IMR-90 (cell line): ENCODE data around the gene SMIM5. TPM values are rescaled to one million over a fixed set of nuclear protein-coding genes. Genes with fewer than 3 reads are reported as not detected.
A peak's percentile ranks its signal among the peaks of the same experiment; 100 is the strongest.

Experiments used
- ATAC-seq: fragments of 200-7000 bp; cut with Tn5 transposase; 2 replicates; pipeline ENCODE4 v1.9.1; 2020; ENCODE audit warnings: low read depth, mild to moderate bottlenecking, moderate library complexity
- BruUV-seq: library from RNA; stranded (reverse); fragments of 400-500 nt; replicated peaks from 2 replicates; lab custom pipeline; 2021; lab: Mats Ljungman, UMichigan
- CTCF ChIA-PET: fragments of 300-600 bp; formaldehyde crosslinking; extraction: SDS; loops from one replicate; lab custom pipeline; 2021; ENCODE audit warnings: antibody characterized with exemption; lab: Yijun Ruan, JAX
- POLR2A ChIA-PET: fragments of 300-600 bp; sonication (Branson Sonifier 250); formaldehyde crosslinking; loops from one replicate; lab custom pipeline; 2022; ENCODE audit warnings: antibody characterized with exemption; ENCODE audit not compliant: unreplicated experiment; lab: Charles Lee
- DNase-seq: peaks from one replicate; pipeline ENCODE4 v3.0.0; 2013
- H2AFZ ChIP-seq: replicated peaks from 2 replicates; pipeline ENCODE3; 2013; ENCODE audit warnings: low read length, mild to moderate bottlenecking; ENCODE audit not compliant: poor library complexity
- H2AK5ac ChIP-seq: 2 replicates; pipeline ENCODE4 v1.6.1; 2013; ENCODE audit warnings: low read depth, low read length, inconsistent platforms
- H2AK9ac ChIP-seq: replicated peaks from 2 replicates; pipeline ENCODE3; 2013; ENCODE audit warnings: mild to moderate bottlenecking, low read depth, low read length, moderate library complexity; ENCODE audit not compliant: poor library complexity
- H2BK120ac ChIP-seq: 2 replicates; pipeline ENCODE4 v1.6.1; 2013; ENCODE audit warnings: low read depth, low read length, inconsistent platforms
- H2BK15ac ChIP-seq: 3 replicates; pipeline ENCODE4 v1.6.1; 2013; ENCODE audit warnings: low read depth, low read length, inconsistent platforms
- H2BK20ac ChIP-seq: 2 replicates; pipeline ENCODE4 v1.6.1; 2013; ENCODE audit warnings: low read depth, mild to moderate bottlenecking, inconsistent platforms, low read length, moderate library complexity
- H2BK5ac ChIP-seq: 2 replicates; pipeline ENCODE4 v1.6.1; 2013; ENCODE audit warnings: mild to moderate bottlenecking, low read depth, low read length, inconsistent platforms; ENCODE audit not compliant: poor library complexity, severe bottlenecking
- H3K14ac ChIP-seq: replicated peaks from 2 replicates; pipeline ENCODE4 v1.6.1; 2013; ENCODE audit warnings: low read depth, low read length, inconsistent platforms
- H3K18ac ChIP-seq: 2 replicates; pipeline ENCODE4 v1.6.1; 2013; ENCODE audit warnings: low read depth, low read length, control low read depth
- H3K23ac ChIP-seq: 2 replicates; pipeline ENCODE4 v1.6.1; 2013; ENCODE audit warnings: low read depth, low read length, inconsistent platforms
- H3K27ac ChIP-seq: 2 replicates; pipeline ENCODE4 v1.5.1; 2013; ENCODE audit warnings: mild to moderate bottlenecking, control low read depth, low read length; ENCODE audit not compliant: insufficient read depth
- H3K27me3 ChIP-seq: 2 replicates; pipeline ENCODE4 v1.6.1; 2013; ENCODE audit warnings: low read length; ENCODE audit not compliant: control insufficient read depth, insufficient read depth
- H3K36me3 ChIP-seq: 2 replicates; pipeline ENCODE4 v1.6.1; 2013; ENCODE audit warnings: low read length, mixed read lengths; ENCODE audit not compliant: control insufficient read depth, insufficient read depth
- H3K4ac ChIP-seq: 2 replicates; pipeline ENCODE4 v1.6.1; 2013; ENCODE audit warnings: low read depth, low read length, inconsistent platforms
- H3K4me1 ChIP-seq: 2 replicates; pipeline ENCODE4 v1.6.1; 2013; ENCODE audit warnings: low read length, mixed read lengths; ENCODE audit not compliant: control insufficient read depth, insufficient read depth
- H3K4me2 ChIP-seq: 2 replicates; pipeline ENCODE4 v1.6.1; 2013; ENCODE audit warnings: low read depth, mild to moderate bottlenecking, control low read depth, low read length, moderate library complexity
- H3K4me3 ChIP-seq: 2 replicates; pipeline ENCODE4 v1.5.1; 2013; ENCODE audit warnings: low read depth, mild to moderate bottlenecking, control low read depth, low read length, moderate library complexity; ENCODE audit not compliant: insufficient read depth
- H3K56ac ChIP-seq: 2 replicates; pipeline ENCODE4 v1.6.1; 2013; ENCODE audit warnings: low read length, inconsistent platforms; ENCODE audit not compliant: insufficient read depth; ENCODE audit errors: extremely low read depth
- H3K79me1 ChIP-seq, 2 experiments: 2 replicates each; pipeline ENCODE4 v1.6.1; 2013; ENCODE audit warnings: low read length in 2 of 2, inconsistent platforms in 1 of 2, low read depth in 1 of 2
- H3K9ac ChIP-seq: 2 replicates; pipeline ENCODE4 v1.6.1; 2013; ENCODE audit warnings: low read depth, low read length, control low read depth
- H3K9me1 ChIP-seq: 2 replicates; pipeline ENCODE4 v1.6.1; 2013; ENCODE audit warnings: low read length, inconsistent platforms; ENCODE audit not compliant: insufficient read depth
- H3K9me3 ChIP-seq: 2 replicates; pipeline ENCODE4 v1.6.1; 2013; ENCODE audit warnings: low read length; ENCODE audit not compliant: control insufficient read depth, insufficient read depth
- H4K20me1 ChIP-seq: 2 replicates; pipeline ENCODE4 v1.6.1; 2013; ENCODE audit warnings: low read length, inconsistent platforms; ENCODE audit not compliant: insufficient read depth
- H4K5ac ChIP-seq: 2 replicates; pipeline ENCODE4 v1.6.1; 2013; ENCODE audit warnings: mild to moderate bottlenecking, low read depth, low read length, control low read depth
- H4K8ac ChIP-seq, 2 experiments: 2 replicates each; pipeline ENCODE4 v1.6.1; 2013; ENCODE audit warnings: low read depth in 2 of 2, low read length in 2 of 2, control low read depth in 1 of 2, inconsistent platforms in 1 of 2
- H4K91ac ChIP-seq: 2 replicates; pipeline ENCODE4 v1.6.1; 2013; ENCODE audit warnings: low read depth, low read length, inconsistent platforms; ENCODE audit not compliant: insufficient read depth
- BHLHE40 ChIP-seq: fragments of 150-350 bp; IDR thresholded peaks from 2 replicates; pipeline ENCODE4 v1.6.1; 2016; ENCODE audit warnings: mild to moderate bottlenecking, low read depth, low read length
- CEBPB ChIP-seq: IDR thresholded peaks from 2 replicates; pipeline ENCODE4 v1.6.1; 2012; ENCODE audit warnings: low read depth, low read length, improper control_type of control experiment
- CHD1 ChIP-seq: IDR thresholded peaks from 2 replicates; pipeline ENCODE4 v1.6.1; 2012; ENCODE audit warnings: low read depth, low read length, improper control_type of control experiment
- FOS ChIP-seq: fragments of 150-350 bp; IDR thresholded peaks from 2 replicates; pipeline ENCODE4 v1.6.1; 2016; ENCODE audit warnings: low read depth, low read length
- MAFK ChIP-seq: IDR thresholded peaks from 2 replicates; pipeline ENCODE4 v1.6.1; 2012; ENCODE audit warnings: low read depth, low read length, improper control_type of control experiment
- MAZ ChIP-seq: IDR thresholded peaks from 2 replicates; pipeline ENCODE4 v1.6.1; 2012; ENCODE audit warnings: low read depth, mild to moderate bottlenecking, low read length, improper control_type of control experiment, moderate library complexity, borderline replicate concordance
- MXI1 ChIP-seq: IDR thresholded peaks from 2 replicates; pipeline ENCODE4 v1.6.1; 2012; ENCODE audit warnings: low read depth, mild to moderate bottlenecking, low read length, moderate library complexity, borderline replicate concordance
- NFE2L2 ChIP-seq: fragments of 150-350 bp; IDR thresholded peaks from 2 replicates; pipeline ENCODE4 v1.6.1; 2016; ENCODE audit warnings: low read depth, mild to moderate bottlenecking, low read length
- POLR2A ChIP-seq: IDR thresholded peaks from 2 replicates; pipeline ENCODE4 v1.6.1; 2012; ENCODE audit warnings: mild to moderate bottlenecking, low read depth, low read length
- RAD21 ChIP-seq: IDR thresholded peaks from 2 replicates; pipeline ENCODE4 v1.6.1; 2012; ENCODE audit warnings: low read length, improper control_type of control experiment
- RCOR1 ChIP-seq: IDR thresholded peaks from 2 replicates; pipeline ENCODE4 v1.6.1; 2012; ENCODE audit warnings: mild to moderate bottlenecking, low read length, improper control_type of control experiment; ENCODE audit not compliant: insufficient replicate concordance
- RFX5 ChIP-seq: IDR thresholded peaks from 2 replicates; pipeline ENCODE4 v1.8.0; 2012; ENCODE audit warnings: low read depth, mild to moderate bottlenecking, low read length, moderate library complexity
- SMC3 ChIP-seq: fragments of 150-350 bp; IDR thresholded peaks from 2 replicates; pipeline ENCODE4 v1.6.1; 2016; ENCODE audit warnings: low read depth, mild to moderate bottlenecking, antibody characterized with exemption, low read length, moderate library complexity
- WGBS, 2 experiments: methylation state at CpG; one replicate each; pipeline versions ENCODE4 v1.1.5 to v1.1.7; 2013; ENCODE audit warnings: missing lambda C conversion rate in 2 of 2; ENCODE audit not compliant: insufficient read length in 1 of 2; ENCODE audit errors: extremely low coverage in 2 of 2; 5-methylcytosine and 5-hydroxymethylcytosine counted together
- dilution Hi-C: fragments of 300-500 bp; cut with HindIII; formaldehyde crosslinking; loops from one replicate; pipeline ENCODE4 v1.14.3; 2018; ENCODE audit warnings: low sequenced_read_pairs; ENCODE audit not compliant: unreplicated experiment
- in situ Hi-C: fragments of 300-500 bp; cut with MboI; formaldehyde crosslinking; loops from 3 replicates; pipeline ENCODE4 v1.14.3; 2019; ENCODE audit warnings: low sequenced_read_pairs, inconsistent platforms, mixed read lengths
- intact Hi-C: fragments of 100-400 bp; cut with micrococcal nuclease; formaldehyde crosslinking; loops from 2 replicates; pipeline ENCODE4 v1.10.0; 2022
- polyA plus RNA-seq, 3 experiments: library from polyadenylated mRNA; depleted of rRNA; stranded (reverse); fragments of >200 nt; gene quantifications; 2 replicates each; pipeline ENCODE4 v1.2.3, GENCODE V29; 2012; ENCODE audit warnings: low replicate concordance in 1 of 3
- total RNA-seq: library from RNA; depleted of rRNA; stranded (reverse); fragments of >200 nt; gene quantifications from 2 replicates; pipeline ENCODE4 v1.2.3, GENCODE V29; 2012
- TF ChIP-seq, protein P1 (sequence below): fragments of 150-350 bp; IDR thresholded peaks from 2 replicates; pipeline ENCODE4 v1.6.1; 2016; ENCODE audit warnings: low read depth, mild to moderate bottlenecking, low read length, moderate library complexity, borderline replicate concordance
- TF ChIP-seq, protein P2 (sequence below): conservative IDR thresholded peaks from 2 replicates; pipeline ENCODE4 v1.5.1; 2012; ENCODE audit warnings: mild to moderate bottlenecking, low read depth, low read length, improper control_type of control experiment
- TF ChIP-seq, protein P3 (sequence below): fragments of 150-350 bp; IDR thresholded peaks from 2 replicates; pipeline ENCODE4 v1.6.1; 2017; ENCODE audit warnings: mild to moderate bottlenecking, antibody characterized with exemption, low read length, low read depth

SMIM5 gene
- total and polyA plus RNA-seq, 2 of the 4 experiments (the other 2 are of a cell fraction) = not detected

DNA sequence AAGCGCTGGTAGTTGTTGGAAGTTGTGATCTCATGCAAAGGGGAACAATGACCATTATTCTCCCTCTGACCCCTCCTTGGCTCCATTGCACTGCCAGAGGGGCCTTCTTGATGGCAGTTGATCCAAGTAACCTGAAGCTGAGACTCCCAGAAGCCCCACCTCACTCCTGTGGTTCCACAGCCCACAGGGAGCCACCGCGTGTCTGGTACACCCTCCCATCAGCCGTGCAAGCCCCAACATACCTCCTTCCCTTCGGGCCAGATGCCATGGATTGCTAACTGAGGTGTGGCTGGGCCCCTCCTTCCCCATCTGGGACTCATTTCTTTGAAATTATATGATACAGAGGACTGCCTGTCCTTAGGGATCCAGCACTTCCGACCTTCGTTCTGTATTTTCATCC lies 51.7 kb downstream of the SMIM5 start:
- Histone ChIP-seq H3K36me3 (peaks cover 22% of the 10 kb centered on the region), H3K4ac (no peak overlapping the region), H3K18ac (no peak overlapping the region), H3K56ac (no peak overlapping the region), H3K4me1 (peaks cover 9% of the 10 kb centered on the region), H2BK20ac (no peak overlapping the region), H2BK120ac (no peak overlapping the region; the same call in 1 of the 2 replicates), H4K91ac (no peak overlapping the region), H3K14ac (no peak overlapping the region), H2AFZ (no peak overlapping the region), H3K9ac (no peak overlapping the region), H3K9me3 (no peaks in the 10 kb centered on the region), H3K23ac (no peak overlapping the region; the same call in 1 of the 2 replicates), H3K4me3 (no peak overlapping the region), H2AK5ac (peak overlapping the region; percentile 10; the same call in 1 of the 2 replicates), H3K27ac (no peak overlapping the region), H2AK9ac (no peak overlapping the region), H4K5ac (no peak overlapping the region), H2BK15ac (no peak overlapping the region), H4K20me1 (peaks cover 58% of the 10 kb centered on the region), H3K79me1 (peaks cover 51 to 85% of the 10 kb centered on the region in 2 experiments), H3K9me1 (peaks cover 24% of the 10 kb centered on the region), H3K27me3 (no peaks in the 10 kb centered on the region), H4K8ac (no peak overlapping the region), H3K4me2 (no peak overlapping the region), H2BK5ac (no peak overlapping the region)
- ATAC-seq (no peak), DNase-seq (no peak)
- in situ Hi-C loops = no loop called here
- ChIA-PET CTCF (interaction anchor here (5.7 kb wide), 1 partner anchor 63 kb away, joined by 18 read pairs; no protein-coding TSS in a partner anchor), POLR2A (no interaction called here)
- dilution Hi-C loops = no loop called here
- no CpG with 5 or more reads among the region's 7 CpGs for WGBS, 2 experiments
- TF ChIP-seq RCOR1 = no peak
- no peak for TF ChIP-seq CHD1
- no peak for TF ChIP-seq NFE2L2
- TF ChIP-seq MAFK = no peak
- TF ChIP-seq, protein P1, sequence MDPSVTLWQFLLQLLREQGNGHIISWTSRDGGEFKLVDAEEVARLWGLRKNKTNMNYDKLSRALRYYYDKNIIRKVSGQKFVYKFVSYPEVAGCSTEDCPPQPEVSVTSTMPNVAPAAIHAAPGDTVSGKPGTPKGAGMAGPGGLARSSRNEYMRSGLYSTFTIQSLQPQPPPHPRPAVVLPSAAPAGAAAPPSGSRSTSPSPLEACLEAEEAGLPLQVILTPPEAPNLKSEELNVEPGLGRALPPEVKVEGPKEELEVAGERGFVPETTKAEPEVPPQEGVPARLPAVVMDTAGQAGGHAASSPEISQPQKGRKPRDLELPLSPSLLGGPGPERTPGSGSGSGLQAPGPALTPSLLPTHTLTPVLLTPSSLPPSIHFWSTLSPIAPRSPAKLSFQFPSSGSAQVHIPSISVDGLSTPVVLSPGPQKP = no peak
- no peak for TF ChIP-seq CEBPB
- TF ChIP-seq, protein P2, sequence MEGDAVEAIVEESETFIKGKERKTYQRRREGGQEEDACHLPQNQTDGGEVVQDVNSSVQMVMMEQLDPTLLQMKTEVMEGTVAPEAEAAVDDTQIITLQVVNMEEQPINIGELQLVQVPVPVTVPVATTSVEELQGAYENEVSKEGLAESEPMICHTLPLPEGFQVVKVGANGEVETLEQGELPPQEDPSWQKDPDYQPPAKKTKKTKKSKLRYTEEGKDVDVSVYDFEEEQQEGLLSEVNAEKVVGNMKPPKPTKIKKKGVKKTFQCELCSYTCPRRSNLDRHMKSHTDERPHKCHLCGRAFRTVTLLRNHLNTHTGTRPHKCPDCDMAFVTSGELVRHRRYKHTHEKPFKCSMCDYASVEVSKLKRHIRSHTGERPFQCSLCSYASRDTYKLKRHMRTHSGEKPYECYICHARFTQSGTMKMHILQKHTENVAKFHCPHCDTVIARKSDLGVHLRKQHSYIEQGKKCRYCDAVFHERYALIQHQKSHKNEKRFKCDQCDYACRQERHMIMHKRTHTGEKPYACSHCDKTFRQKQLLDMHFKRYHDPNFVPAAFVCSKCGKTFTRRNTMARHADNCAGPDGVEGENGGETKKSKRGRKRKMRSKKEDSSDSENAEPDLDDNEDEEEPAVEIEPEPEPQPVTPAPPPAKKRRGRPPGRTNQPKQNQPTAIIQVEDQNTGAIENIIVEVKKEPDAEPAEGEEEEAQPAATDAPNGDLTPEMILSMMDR = no peak
- TF ChIP-seq MXI1 = no peak
- TF ChIP-seq POLR2A = no peak
- no peak for TF ChIP-seq RAD21
- no peak for TF ChIP-seq BHLHE40
- no peak for TF ChIP-seq SMC3
- TF ChIP-seq MAZ = no peak
- no peak for TF ChIP-seq RFX5
- TF ChIP-seq, protein P3, sequence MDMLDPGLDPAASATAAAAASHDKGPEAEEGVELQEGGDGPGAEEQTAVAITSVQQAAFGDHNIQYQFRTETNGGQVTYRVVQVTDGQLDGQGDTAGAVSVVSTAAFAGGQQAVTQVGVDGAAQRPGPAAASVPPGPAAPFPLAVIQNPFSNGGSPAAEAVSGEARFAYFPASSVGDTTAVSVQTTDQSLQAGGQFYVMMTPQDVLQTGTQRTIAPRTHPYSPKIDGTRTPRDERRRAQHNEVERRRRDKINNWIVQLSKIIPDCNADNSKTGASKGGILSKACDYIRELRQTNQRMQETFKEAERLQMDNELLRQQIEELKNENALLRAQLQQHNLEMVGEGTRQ = no peak
- TF ChIP-seq FOS = no peak
- intact Hi-C loops = no loop called here
- BruUV-seq = no TSS peak
